ENCODE results near the gene BDKRB1.

DNA sequence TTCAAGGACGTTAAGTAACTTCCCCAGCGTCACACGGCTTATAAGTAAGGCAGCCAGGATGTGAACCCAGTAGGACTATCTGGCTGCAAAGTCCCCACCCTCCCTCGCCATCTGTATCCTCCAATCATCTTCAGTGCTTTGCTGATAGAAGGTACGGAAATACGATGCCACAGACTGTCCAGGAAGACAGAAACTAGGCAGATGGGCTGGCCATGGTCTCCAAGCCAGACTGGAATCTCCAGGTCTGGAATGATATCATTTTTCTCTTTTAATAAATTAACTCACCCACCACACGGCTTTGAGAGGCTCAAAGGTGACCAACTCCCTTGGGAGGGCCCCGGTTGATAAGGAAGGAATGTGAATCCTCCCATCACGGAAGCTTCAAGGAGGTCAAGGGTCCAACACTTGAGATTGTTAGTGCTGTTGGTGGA lies 16.3 kb upstream of the BDKRB1 start:
- TF ChIP-seq, protein P1, sequence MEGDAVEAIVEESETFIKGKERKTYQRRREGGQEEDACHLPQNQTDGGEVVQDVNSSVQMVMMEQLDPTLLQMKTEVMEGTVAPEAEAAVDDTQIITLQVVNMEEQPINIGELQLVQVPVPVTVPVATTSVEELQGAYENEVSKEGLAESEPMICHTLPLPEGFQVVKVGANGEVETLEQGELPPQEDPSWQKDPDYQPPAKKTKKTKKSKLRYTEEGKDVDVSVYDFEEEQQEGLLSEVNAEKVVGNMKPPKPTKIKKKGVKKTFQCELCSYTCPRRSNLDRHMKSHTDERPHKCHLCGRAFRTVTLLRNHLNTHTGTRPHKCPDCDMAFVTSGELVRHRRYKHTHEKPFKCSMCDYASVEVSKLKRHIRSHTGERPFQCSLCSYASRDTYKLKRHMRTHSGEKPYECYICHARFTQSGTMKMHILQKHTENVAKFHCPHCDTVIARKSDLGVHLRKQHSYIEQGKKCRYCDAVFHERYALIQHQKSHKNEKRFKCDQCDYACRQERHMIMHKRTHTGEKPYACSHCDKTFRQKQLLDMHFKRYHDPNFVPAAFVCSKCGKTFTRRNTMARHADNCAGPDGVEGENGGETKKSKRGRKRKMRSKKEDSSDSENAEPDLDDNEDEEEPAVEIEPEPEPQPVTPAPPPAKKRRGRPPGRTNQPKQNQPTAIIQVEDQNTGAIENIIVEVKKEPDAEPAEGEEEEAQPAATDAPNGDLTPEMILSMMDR (IDR thresholded peaks at IDR 0.05; ENCODE audit: low read depth, low read length, poor library complexity, severe bottlenecking), result no peak
- TF ChIP-seq EZH2phosphoT487 (IDR thresholded peaks at IDR 0.05; ENCODE audit: borderline replicate concordance, low read length), result no peak

Data from DOHH2 (cell line).